Measurements from ENCODE around the gene EGR1.

DNA sequence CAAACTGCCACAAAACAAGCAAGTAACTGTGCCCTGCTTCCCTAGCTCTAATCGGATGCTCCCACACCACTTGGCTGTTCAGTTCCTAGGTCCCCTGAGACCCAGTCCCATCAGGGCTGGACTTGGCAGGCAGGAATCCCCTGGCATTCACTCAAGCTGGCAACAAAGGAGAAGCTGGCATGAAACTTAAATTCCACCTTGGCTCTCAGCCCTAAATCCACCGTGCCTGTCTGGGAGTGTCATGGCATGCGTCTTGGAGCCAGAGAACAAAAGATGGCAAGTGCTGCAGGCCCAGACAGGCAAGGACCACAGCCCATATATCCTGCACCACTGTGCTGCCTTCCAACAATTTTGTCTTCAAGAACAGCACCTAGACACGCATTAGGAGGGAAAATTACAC is 39.5 kb downstream of the EGR1 start:
- TF ChIP-seq POLR2A (IDR thresholded peaks at IDR 0.05; ENCODE audit: low read depth, low read length) = no peak; the same call in 1 of the 2 replicates
- no peak for TF ChIP-seq SPI1 (IDR thresholded peaks at IDR 0.05; ENCODE audit: low read depth, low read length)
- peak; percentile 67 for TF ChIP-seq POLR2AphosphoS5 (IDR thresholded peaks at IDR 0.05; ENCODE audit: low read depth, low read length)
- TF ChIP-seq TAF1 (IDR thresholded peaks at IDR 0.05; ENCODE audit: low read depth, low read length) = no peak
- TF ChIP-seq POU2F2 (IDR thresholded peaks at IDR 0.05; ENCODE audit: low read depth, low read length) = no peak
- TF ChIP-seq PAX5 (IDR thresholded peaks at IDR 0.05; ENCODE audit: insufficient read depth, low read length, severe bottlenecking) = no peak
